ENCODE measurements around the gene MAST1.

- TF ChIP-seq, protein P1, sequence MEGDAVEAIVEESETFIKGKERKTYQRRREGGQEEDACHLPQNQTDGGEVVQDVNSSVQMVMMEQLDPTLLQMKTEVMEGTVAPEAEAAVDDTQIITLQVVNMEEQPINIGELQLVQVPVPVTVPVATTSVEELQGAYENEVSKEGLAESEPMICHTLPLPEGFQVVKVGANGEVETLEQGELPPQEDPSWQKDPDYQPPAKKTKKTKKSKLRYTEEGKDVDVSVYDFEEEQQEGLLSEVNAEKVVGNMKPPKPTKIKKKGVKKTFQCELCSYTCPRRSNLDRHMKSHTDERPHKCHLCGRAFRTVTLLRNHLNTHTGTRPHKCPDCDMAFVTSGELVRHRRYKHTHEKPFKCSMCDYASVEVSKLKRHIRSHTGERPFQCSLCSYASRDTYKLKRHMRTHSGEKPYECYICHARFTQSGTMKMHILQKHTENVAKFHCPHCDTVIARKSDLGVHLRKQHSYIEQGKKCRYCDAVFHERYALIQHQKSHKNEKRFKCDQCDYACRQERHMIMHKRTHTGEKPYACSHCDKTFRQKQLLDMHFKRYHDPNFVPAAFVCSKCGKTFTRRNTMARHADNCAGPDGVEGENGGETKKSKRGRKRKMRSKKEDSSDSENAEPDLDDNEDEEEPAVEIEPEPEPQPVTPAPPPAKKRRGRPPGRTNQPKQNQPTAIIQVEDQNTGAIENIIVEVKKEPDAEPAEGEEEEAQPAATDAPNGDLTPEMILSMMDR (IDR thresholded peaks at IDR 0.05): peak in 3 of 4 experiments; percentile 21 to 30 (median 24)
- no peak for TF ChIP-seq POLR2A (IDR thresholded peaks at IDR 0.05)
Observed at GRCh38 chr19:12838182-12838885, at the start of gene MAST1.
